Fibroblast of lung (primary cell): ENCODE measurements around the gene SCAF1.

Source experiments
- EZH2 ChIP-seq: IDR thresholded peaks from 2 replicates; pipeline ENCODE4 v1.5.1; 2012; ENCODE audit warnings: low read length, control low read depth, mild to moderate bottlenecking; ENCODE audit errors: missing control alignments
- TF ChIP-seq, protein P1 (sequence below), 2 donors: IDR thresholded peaks in 1 of 2; conservative IDR thresholded peaks in 1 of 2; 1 replicate in 1 of 2; 2 replicates in 1 of 2; pipeline ENCODE4 v1.5.1; 2011 to 2012; ENCODE audit warnings: low read length in 2 of 2, control low read depth in 1 of 2, inconsistent platforms in 1 of 2, low read depth in 1 of 2, mild to moderate bottlenecking in 1 of 2

DNA sequence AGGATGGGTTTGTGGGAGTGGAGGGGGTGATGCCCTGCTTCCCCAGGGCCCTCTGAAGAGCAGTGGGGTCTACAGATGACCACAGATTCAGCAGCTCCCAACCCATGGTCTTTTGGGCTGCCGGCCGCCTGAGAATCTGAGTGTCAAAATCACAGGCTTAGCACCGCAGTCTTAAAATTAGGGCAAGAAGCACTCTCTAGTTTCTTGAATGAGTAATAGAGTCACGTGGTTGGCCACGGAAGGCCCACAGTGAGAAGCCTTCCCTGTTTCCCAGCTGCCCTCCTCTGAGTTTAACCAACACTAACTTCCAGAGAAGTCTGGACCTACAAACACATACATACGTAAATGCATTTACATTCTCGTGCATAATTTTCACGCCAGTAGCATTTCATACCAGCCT lies 40.3 kb downstream of the SCAF1 start:
- TF ChIP-seq, protein P1, sequence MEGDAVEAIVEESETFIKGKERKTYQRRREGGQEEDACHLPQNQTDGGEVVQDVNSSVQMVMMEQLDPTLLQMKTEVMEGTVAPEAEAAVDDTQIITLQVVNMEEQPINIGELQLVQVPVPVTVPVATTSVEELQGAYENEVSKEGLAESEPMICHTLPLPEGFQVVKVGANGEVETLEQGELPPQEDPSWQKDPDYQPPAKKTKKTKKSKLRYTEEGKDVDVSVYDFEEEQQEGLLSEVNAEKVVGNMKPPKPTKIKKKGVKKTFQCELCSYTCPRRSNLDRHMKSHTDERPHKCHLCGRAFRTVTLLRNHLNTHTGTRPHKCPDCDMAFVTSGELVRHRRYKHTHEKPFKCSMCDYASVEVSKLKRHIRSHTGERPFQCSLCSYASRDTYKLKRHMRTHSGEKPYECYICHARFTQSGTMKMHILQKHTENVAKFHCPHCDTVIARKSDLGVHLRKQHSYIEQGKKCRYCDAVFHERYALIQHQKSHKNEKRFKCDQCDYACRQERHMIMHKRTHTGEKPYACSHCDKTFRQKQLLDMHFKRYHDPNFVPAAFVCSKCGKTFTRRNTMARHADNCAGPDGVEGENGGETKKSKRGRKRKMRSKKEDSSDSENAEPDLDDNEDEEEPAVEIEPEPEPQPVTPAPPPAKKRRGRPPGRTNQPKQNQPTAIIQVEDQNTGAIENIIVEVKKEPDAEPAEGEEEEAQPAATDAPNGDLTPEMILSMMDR (conservative IDR thresholded peaks at IDR 0.05 in 1 of 2, IDR thresholded peaks at IDR 0.05 in 1 of 2; ENCODE audit: low read depth in 1 of 2, low read length in 2 of 2): no peak
- no peak for TF ChIP-seq EZH2
